Measurements from ENCODE around the gene SPTBN1. TPM values are rescaled to one million over a fixed set of nuclear protein-coding genes. Genes with fewer than 3 reads are reported as not detected.
A peak's percentile ranks its signal among the peaks of the same experiment; 100 is the strongest.

The SPTBN1 gene
- total RNA-seq, 6 experiments from 2014 or later, result 128 to 169 (median 159) TPM

- no peaks in the 10 kb centered on the region for H3K9me3 Mint-ChIP-seq
- peak; percentile 65 for DNase-seq
- peaks cover 4% of the 10 kb centered on the region for H3K27me3 Mint-ChIP-seq (ENCODE audit: insufficient read depth)
- H3K27ac Mint-ChIP-seq, result peak overlapping the region; percentile 53; the same call in 1 of the 2 replicates
- TF ChIP-seq CTCF (IDR thresholded peaks at IDR 0.05), result no peak
- peaks cover 49% of the 10 kb centered on the region for H3K36me3 Mint-ChIP-seq (ENCODE audit: low read depth)
- no peak overlapping the region for H3K4me3 Mint-ChIP-seq
- peaks cover 62% of the 10 kb centered on the region for H3K4me1 Mint-ChIP-seq (ENCODE audit: low read depth)
Measured at GRCh38 chr2:54669677-54670484, 213.8 kb downstream of the SPTBN1 start.

- peaks cover 55% of the 10 kb centered on the region for H3K4me1 Mint-ChIP-seq (ENCODE audit: low read depth)
Measured at GRCh38 chr2:54670485-54671009, 214.4 kb downstream of the SPTBN1 start.

GRCh38 chr2:54671010-54671409 lies 214.9 kb downstream of the SPTBN1 start:
- H3K9me3 Mint-ChIP-seq, result no peaks in the 10 kb centered on the region
- no peak overlapping the region for H3K27ac Mint-ChIP-seq
- DNase-seq, result no peak
- peaks cover 38% of the 10 kb centered on the region for H3K36me3 Mint-ChIP-seq (ENCODE audit: low read depth)
- peaks cover 53% of the 10 kb centered on the region for H3K4me1 Mint-ChIP-seq (ENCODE audit: low read depth)
- no peak overlapping the region for H3K4me3 Mint-ChIP-seq
- H3K27me3 Mint-ChIP-seq (ENCODE audit: insufficient read depth), result peaks cover 6% of the 10 kb centered on the region
- TF ChIP-seq CTCF (IDR thresholded peaks at IDR 0.05), result no peak

More at GRCh38 chr2:54670485-54671009, 214.4 kb downstream of the SPTBN1 start:
- H3K27ac Mint-ChIP-seq, result peak overlapping the region; percentile 42; the same call in 1 of the 2 replicates
- no peak overlapping the region for H3K4me3 Mint-ChIP-seq
- peaks cover 42% of the 10 kb centered on the region for H3K36me3 Mint-ChIP-seq (ENCODE audit: low read depth)
- H3K27me3 Mint-ChIP-seq (ENCODE audit: insufficient read depth), result peaks cover 5% of the 10 kb centered on the region
- no peak for DNase-seq
- TF ChIP-seq CTCF (IDR thresholded peaks at IDR 0.05), result no peak
- no peaks in the 10 kb centered on the region for H3K9me3 Mint-ChIP-seq

GRCh38 chr2:54671875-54672589 lies 215.9 kb downstream of the SPTBN1 start:
- TF ChIP-seq CTCF (IDR thresholded peaks at IDR 0.05), result no peak
- no peak overlapping the region for H3K27ac Mint-ChIP-seq
- no peak for DNase-seq
- H3K4me3 Mint-ChIP-seq, result no peak overlapping the region
- peaks cover 53% of the 10 kb centered on the region for H3K4me1 Mint-ChIP-seq (ENCODE audit: low read depth)
- peaks cover 3% of the 10 kb centered on the region for H3K27me3 Mint-ChIP-seq (ENCODE audit: insufficient read depth)
- H3K36me3 Mint-ChIP-seq (ENCODE audit: low read depth), result peaks cover 35% of the 10 kb centered on the region
- no peaks in the 10 kb centered on the region for H3K9me3 Mint-ChIP-seq

- peaks cover 54% of the 10 kb centered on the region for H3K4me1 Mint-ChIP-seq (ENCODE audit: low read depth)
Measured at GRCh38 chr2:54672590-54673456, 216.7 kb downstream of the SPTBN1 start.

More at GRCh38 chr2:54672590-54673456, 216.7 kb downstream of the SPTBN1 start:
- DNase-seq, result no peak
- no peak overlapping the region for H3K4me3 Mint-ChIP-seq
- no peaks in the 10 kb centered on the region for H3K9me3 Mint-ChIP-seq
- no peak overlapping the region for H3K27ac Mint-ChIP-seq
- H3K27me3 Mint-ChIP-seq (ENCODE audit: insufficient read depth), result peaks cover 3% of the 10 kb centered on the region
- H3K36me3 Mint-ChIP-seq (ENCODE audit: low read depth), result peaks cover 30% of the 10 kb centered on the region
- TF ChIP-seq CTCF (IDR thresholded peaks at IDR 0.05), result no peak
